ENCODE results near the gene ARHGEF28. TPM values are rescaled to one million over a fixed set of nuclear protein-coding genes. Genes with fewer than 3 reads are reported as not detected.
A peak's percentile ranks its signal among the peaks of the same experiment; 100 is the strongest.

Gene ARHGEF28
- total RNA-seq, 1 donor = 0.63 TPM

- H3K4me3 ChIP-seq (ENCODE audit: low read length) = no peak overlapping the region
- H3K27me3 ChIP-seq (ENCODE audit: insufficient read depth, low read length) = no peaks in the 10 kb centered on the region
- H3K4me1 ChIP-seq (ENCODE audit: insufficient read depth, low read length) = no peaks in the 10 kb centered on the region
- H3K9me3 ChIP-seq (ENCODE audit: low read depth, low read length) = no peaks in the 10 kb centered on the region
These were observed 10.9 kb upstream of the ARHGEF28 start for GRCh38 chr5:73615085-73615484.

- no peak overlapping the region for H3K4me3 ChIP-seq (ENCODE audit: low read length)
- no peaks in the 10 kb centered on the region for H3K4me1 ChIP-seq (ENCODE audit: insufficient read depth, low read length)
- no peaks in the 10 kb centered on the region for H3K9me3 ChIP-seq (ENCODE audit: low read depth, low read length)
- H3K27me3 ChIP-seq (ENCODE audit: insufficient read depth, low read length) = no peaks in the 10 kb centered on the region
These were observed 10.0 kb upstream of the ARHGEF28 start for GRCh38 chr5:73615947-73616346.

- no peaks in the 10 kb centered on the region for H3K9me3 ChIP-seq (ENCODE audit: low read depth, low read length)
- H3K4me1 ChIP-seq (ENCODE audit: insufficient read depth, low read length) = no peaks in the 10 kb centered on the region
- H3K27me3 ChIP-seq (ENCODE audit: insufficient read depth, low read length) = peaks cover 5% of the 10 kb centered on the region
- H3K4me3 ChIP-seq (ENCODE audit: low read length) = no peak overlapping the region
These were observed 8.3 kb upstream of the ARHGEF28 start for GRCh38 chr5:73617510-73618279.

GRCh38 chr5:73619606-73620333 is 6.2 kb upstream of the ARHGEF28 start:
- Histone ChIP-seq H3K4me3 (ENCODE audit: low read length) (no peak overlapping the region), H3K27me3 (ENCODE audit: insufficient read depth, low read length) (peaks cover 8% of the 10 kb centered on the region)

GRCh38 chr5:73620334-73620687 is 5.7 kb upstream of the ARHGEF28 start:
- no peaks in the 10 kb centered on the region for H3K9me3 ChIP-seq (ENCODE audit: low read depth, low read length)
- H3K4me1 ChIP-seq (ENCODE audit: insufficient read depth, low read length) = peaks cover under 1% of the 10 kb centered on the region
- H3K4me3 ChIP-seq (ENCODE audit: low read length) = no peak overlapping the region

More at GRCh38 chr5:73619606-73620333, 6.2 kb upstream of the ARHGEF28 start:
- Histone ChIP-seq H3K4me1 (ENCODE audit: insufficient read depth, low read length) (no peaks in the 10 kb centered on the region), H3K9me3 (ENCODE audit: low read depth, low read length) (no peaks in the 10 kb centered on the region)

GRCh38 chr5:73623060-73623459 is 2.9 kb upstream of the ARHGEF28 start:
- no peaks in the 10 kb centered on the region for H3K9me3 ChIP-seq (ENCODE audit: low read depth, low read length)
- peaks cover 12% of the 10 kb centered on the region for H3K4me1 ChIP-seq (ENCODE audit: insufficient read depth, low read length)
- H3K4me3 ChIP-seq (ENCODE audit: low read length) = no peak overlapping the region
- H3K27me3 ChIP-seq (ENCODE audit: insufficient read depth, low read length) = peaks cover 32% of the 10 kb centered on the region

More at GRCh38 chr5:73620334-73620687, 5.7 kb upstream of the ARHGEF28 start:
- peaks cover 9% of the 10 kb centered on the region for H3K27me3 ChIP-seq (ENCODE audit: insufficient read depth, low read length)

- H3K4me1 ChIP-seq (ENCODE audit: insufficient read depth, low read length) = peaks cover 12% of the 10 kb centered on the region
- peaks cover 37% of the 10 kb centered on the region for H3K27me3 ChIP-seq (ENCODE audit: insufficient read depth, low read length)
- no peak overlapping the region for H3K4me3 ChIP-seq (ENCODE audit: low read length)
- H3K9me3 ChIP-seq (ENCODE audit: low read depth, low read length) = no peaks in the 10 kb centered on the region
These were observed 2.0 kb upstream of the ARHGEF28 start for GRCh38 chr5:73623901-73624404.

GRCh38 chr5:73624888-73625287 is 1.1 kb upstream of the ARHGEF28 start:
- Histone ChIP-seq H3K4me3 (ENCODE audit: low read length) (no peak overlapping the region), H3K4me1 (ENCODE audit: insufficient read depth, low read length) (peaks cover 12% of the 10 kb centered on the region), H3K27me3 (ENCODE audit: insufficient read depth, low read length) (peaks cover 38% of the 10 kb centered on the region), H3K9me3 (ENCODE audit: low read depth, low read length) (no peaks in the 10 kb centered on the region)

GRCh38 chr5:73625372-73625943 is 538 bp upstream of the ARHGEF28 start:
- Histone ChIP-seq H3K9me3 (ENCODE audit: low read depth, low read length) (no peaks in the 10 kb centered on the region), H3K4me3 (ENCODE audit: low read length) (peak overlapping the region; percentile 18), H3K27me3 (ENCODE audit: insufficient read depth, low read length) (peaks cover 39% of the 10 kb centered on the region), H3K4me1 (ENCODE audit: insufficient read depth, low read length) (peaks cover 12% of the 10 kb centered on the region)

GRCh38 chr5:73626814-73627313 is 868 bp downstream of the ARHGEF28 start:
- no peaks in the 10 kb centered on the region for H3K9me3 ChIP-seq (ENCODE audit: low read depth, low read length)
- H3K27me3 ChIP-seq (ENCODE audit: insufficient read depth, low read length) = peaks cover 44% of the 10 kb centered on the region
- H3K4me1 ChIP-seq (ENCODE audit: insufficient read depth, low read length) = peaks cover 12% of the 10 kb centered on the region
- no peak overlapping the region for H3K4me3 ChIP-seq (ENCODE audit: low read length)

GRCh38 chr5:73629456-73629855 is 3.5 kb downstream of the ARHGEF28 start:
- H3K27me3 ChIP-seq (ENCODE audit: insufficient read depth, low read length) = peaks cover 36% of the 10 kb centered on the region
- H3K9me3 ChIP-seq (ENCODE audit: low read depth, low read length) = no peaks in the 10 kb centered on the region
- no peak overlapping the region for H3K4me3 ChIP-seq (ENCODE audit: low read length)
- H3K4me1 ChIP-seq (ENCODE audit: insufficient read depth, low read length) = peaks cover 12% of the 10 kb centered on the region

- H3K9me3 ChIP-seq (ENCODE audit: low read depth, low read length) = no peaks in the 10 kb centered on the region
- peaks cover 31% of the 10 kb centered on the region for H3K27me3 ChIP-seq (ENCODE audit: insufficient read depth, low read length)
- H3K4me1 ChIP-seq (ENCODE audit: insufficient read depth, low read length) = peaks cover 7% of the 10 kb centered on the region
- H3K4me3 ChIP-seq (ENCODE audit: low read length) = no peak overlapping the region
These were observed 4.8 kb downstream of the ARHGEF28 start for GRCh38 chr5:73630765-73631164.

- no peaks in the 10 kb centered on the region for H3K9me3 ChIP-seq (ENCODE audit: low read depth, low read length)
- peaks cover 2% of the 10 kb centered on the region for H3K4me1 ChIP-seq (ENCODE audit: insufficient read depth, low read length)
- peaks cover 27% of the 10 kb centered on the region for H3K27me3 ChIP-seq (ENCODE audit: insufficient read depth, low read length)
- no peak overlapping the region for H3K4me3 ChIP-seq (ENCODE audit: low read length)
These were observed 5.5 kb downstream of the ARHGEF28 start for GRCh38 chr5:73631500-73631899.

- no peaks in the 10 kb centered on the region for H3K4me1 ChIP-seq (ENCODE audit: insufficient read depth, low read length)
- H3K27me3 ChIP-seq (ENCODE audit: insufficient read depth, low read length) = peaks cover 12% of the 10 kb centered on the region
- H3K9me3 ChIP-seq (ENCODE audit: low read depth, low read length) = no peaks in the 10 kb centered on the region
- no peak overlapping the region for H3K4me3 ChIP-seq (ENCODE audit: low read length)
These were observed 7.1 kb downstream of the ARHGEF28 start for GRCh38 chr5:73633060-73633459.

- H3K9me3 ChIP-seq (ENCODE audit: low read depth, low read length) = no peaks in the 10 kb centered on the region
- H3K27me3 ChIP-seq (ENCODE audit: insufficient read depth, low read length) = no peaks in the 10 kb centered on the region
These were observed 10.4 kb downstream of the ARHGEF28 start for GRCh38 chr5:73636408-73636807.

More at GRCh38 chr5:73636408-73636807, 10.4 kb downstream of the ARHGEF28 start:
- Histone ChIP-seq H3K4me3 (ENCODE audit: low read length) (no peak overlapping the region), H3K4me1 (ENCODE audit: insufficient read depth, low read length) (no peaks in the 10 kb centered on the region)
